ENCODE data around the gene NCKAP5.

NCKAP5 gene

DNA sequence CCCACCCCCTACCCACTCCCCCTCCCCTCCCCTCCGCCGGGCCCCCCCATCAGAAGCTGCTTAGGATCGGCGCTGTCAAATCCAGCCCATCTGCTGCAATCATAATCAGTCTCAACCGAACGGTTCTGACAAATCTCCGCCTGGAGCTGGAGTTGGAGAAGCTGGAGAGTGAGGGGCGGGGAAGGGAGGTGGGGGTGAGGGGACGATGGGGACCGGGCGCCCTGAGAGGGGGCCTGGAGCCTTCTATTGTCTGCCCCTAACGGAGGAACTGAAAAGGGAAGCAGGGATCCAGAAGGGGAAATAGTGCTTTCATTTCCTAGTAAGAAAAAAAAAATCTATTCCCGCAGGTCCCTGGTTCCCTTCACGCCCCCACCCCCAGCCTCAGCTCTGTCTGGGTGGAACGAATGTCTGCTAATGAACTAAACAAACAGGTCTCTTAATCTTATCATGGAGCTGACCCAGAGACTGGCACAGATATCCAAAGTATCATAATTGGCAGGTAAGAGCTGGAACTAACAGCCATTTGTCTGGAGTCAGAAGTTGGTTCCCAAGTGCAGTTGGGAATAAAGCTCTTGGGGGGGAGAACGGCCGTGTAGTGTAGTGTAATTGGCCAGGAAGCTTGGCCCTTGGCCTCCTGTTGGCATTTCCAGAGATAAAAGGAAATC lies 301.2 kb downstream of the NCKAP5 start:
- Mint-ChIP-seq H3K27me3 (peaks cover 6 to 22% of the 10 kb centered on the region in 2 donors), H3K4me1 (ENCODE audit: low read depth in 2 of 2) (no peaks in the 10 kb centered on the region), H3K9me3 (peaks cover 12 to 17% of the 10 kb centered on the region in 2 donors), H3K36me3 (ENCODE audit: insufficient read depth) (no peaks in the 10 kb centered on the region), H3K4me3 (no peak overlapping the region), H3K27ac (no peak overlapping the region)
- no peak for DNase-seq
- no peak for ATAC-seq (replicated peaks)

- DNase-seq (no peak), ATAC-seq (replicated peaks) (no peak)
- Mint-ChIP-seq H3K4me3 (no peak overlapping the region), H3K27ac (no peak overlapping the region), H3K36me3 (ENCODE audit: insufficient read depth) (no peaks in the 10 kb centered on the region), H3K9me3 (peaks cover 10 to 17% of the 10 kb centered on the region in 2 donors), H3K27me3 (peaks cover 6 to 22% of the 10 kb centered on the region in 2 donors), H3K4me1 (ENCODE audit: low read depth in 2 of 2) (no peaks in the 10 kb centered on the region)
Measured at GRCh38 chr2:133266041-133266925, 302.0 kb downstream of the NCKAP5 start.

- peaks cover 8 to 17% of the 10 kb centered on the region in 2 donors for H3K9me3 Mint-ChIP-seq
- DNase-seq (no peak), ATAC-seq (replicated peaks) (no peak)
- peaks cover 6 to 22% of the 10 kb centered on the region in 2 donors for H3K27me3 Mint-ChIP-seq
- H3K27ac Mint-ChIP-seq = no peak overlapping the region
- no peaks in the 10 kb centered on the region for H3K36me3 Mint-ChIP-seq (ENCODE audit: insufficient read depth)
- H3K4me3 Mint-ChIP-seq = no peak overlapping the region
- no peaks in the 10 kb centered on the region for H3K4me1 Mint-ChIP-seq (ENCODE audit: low read depth in 2 of 2)
Measured at GRCh38 chr2:133265432-133265949, 302.8 kb downstream of the NCKAP5 start.

DNA sequence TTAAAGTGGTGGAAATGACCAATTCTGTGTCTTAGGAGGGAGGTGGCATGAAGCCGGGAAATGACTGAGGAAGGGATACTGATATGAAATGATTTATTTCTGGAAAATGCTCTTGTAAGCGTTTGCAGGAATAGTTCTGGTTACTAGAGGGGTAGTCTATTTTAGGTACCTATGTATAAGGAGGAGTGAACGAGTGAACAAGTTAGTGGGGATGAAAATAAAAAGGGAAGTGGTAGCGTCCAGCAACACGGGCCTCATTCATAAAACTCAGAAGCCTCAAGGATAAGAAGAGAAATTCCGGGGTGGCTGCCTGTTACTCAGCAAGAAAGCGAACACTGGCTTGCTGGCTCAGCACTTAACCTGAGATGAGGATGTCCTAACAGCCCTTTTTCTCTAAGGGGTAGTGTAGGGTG lies 303.3 kb downstream of the NCKAP5 start:
- Mint-ChIP-seq H3K27me3 (peaks cover 6 to 22% of the 10 kb centered on the region in 2 donors), H3K9me3 (peaks cover 8 to 17% of the 10 kb centered on the region in 2 donors), H3K4me1 (ENCODE audit: low read depth in 2 of 2) (no peaks in the 10 kb centered on the region), H3K36me3 (ENCODE audit: insufficient read depth) (no peaks in the 10 kb centered on the region), H3K4me3 (no peak overlapping the region), H3K27ac (no peak overlapping the region)
- ATAC-seq (replicated peaks) (no peak), DNase-seq (no peak)

- no peak overlapping the region for H3K4me3 Mint-ChIP-seq
- peaks cover 6 to 22% of the 10 kb centered on the region in 2 donors for H3K27me3 Mint-ChIP-seq
- no peaks in the 10 kb centered on the region for H3K4me1 Mint-ChIP-seq (ENCODE audit: low read depth in 2 of 2)
- DNase-seq (no peak), ATAC-seq (replicated peaks) (no peak)
- H3K36me3 Mint-ChIP-seq (ENCODE audit: insufficient read depth) = no peaks in the 10 kb centered on the region
- no peak overlapping the region for H3K27ac Mint-ChIP-seq
- H3K9me3 Mint-ChIP-seq = peaks cover 7 to 18% of the 10 kb centered on the region in 2 donors
Measured at GRCh38 chr2:133262893-133263292, 305.4 kb downstream of the NCKAP5 start.

DNA sequence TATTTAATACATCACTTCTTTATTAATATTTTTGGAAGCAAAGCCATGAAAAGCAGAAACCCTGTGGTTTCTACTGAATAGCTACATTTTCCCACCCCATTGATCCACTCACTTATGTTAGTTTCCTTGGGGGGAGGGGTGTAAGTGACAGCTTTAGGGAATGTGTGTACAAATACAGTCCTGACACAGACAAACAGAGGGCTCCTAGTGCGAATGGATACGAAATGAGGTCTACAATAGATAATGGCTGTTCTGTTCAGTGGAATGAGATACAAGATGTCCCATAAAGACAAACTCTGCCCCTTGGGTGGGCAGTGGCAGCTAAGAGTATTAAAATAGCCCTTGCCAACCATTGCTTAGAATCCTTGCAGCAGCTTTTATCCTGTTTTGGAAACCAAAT lies 312.9 kb downstream of the NCKAP5 start:
- Mint-ChIP-seq H3K27me3 (no peaks in the 10 kb centered on the region), H3K27ac (no peak overlapping the region), H3K9me3 (peaks cover 7 to 9% of the 10 kb centered on the region in 2 donors), H3K36me3 (ENCODE audit: insufficient read depth) (no peaks in the 10 kb centered on the region), H3K4me3 (no peak overlapping the region), H3K4me1 (ENCODE audit: low read depth in 2 of 2) (no peaks in the 10 kb centered on the region)
- DNase-seq = no peak
- no peak for ATAC-seq (replicated peaks)

GRCh38 chr2:133253793-133254192 lies 314.5 kb downstream of the NCKAP5 start:
- Mint-ChIP-seq H3K9me3 (peaks cover under 1 to 8% of the 10 kb centered on the region in 2 donors), H3K4me3 (no peak overlapping the region), H3K4me1 (ENCODE audit: low read depth in 2 of 2) (no peaks in the 10 kb centered on the region), H3K36me3 (ENCODE audit: insufficient read depth) (no peaks in the 10 kb centered on the region), H3K27me3 (no peaks in the 10 kb centered on the region), H3K27ac (no peak overlapping the region)
- ATAC-seq (replicated peaks) (no peak), DNase-seq (no peak)

DNA sequence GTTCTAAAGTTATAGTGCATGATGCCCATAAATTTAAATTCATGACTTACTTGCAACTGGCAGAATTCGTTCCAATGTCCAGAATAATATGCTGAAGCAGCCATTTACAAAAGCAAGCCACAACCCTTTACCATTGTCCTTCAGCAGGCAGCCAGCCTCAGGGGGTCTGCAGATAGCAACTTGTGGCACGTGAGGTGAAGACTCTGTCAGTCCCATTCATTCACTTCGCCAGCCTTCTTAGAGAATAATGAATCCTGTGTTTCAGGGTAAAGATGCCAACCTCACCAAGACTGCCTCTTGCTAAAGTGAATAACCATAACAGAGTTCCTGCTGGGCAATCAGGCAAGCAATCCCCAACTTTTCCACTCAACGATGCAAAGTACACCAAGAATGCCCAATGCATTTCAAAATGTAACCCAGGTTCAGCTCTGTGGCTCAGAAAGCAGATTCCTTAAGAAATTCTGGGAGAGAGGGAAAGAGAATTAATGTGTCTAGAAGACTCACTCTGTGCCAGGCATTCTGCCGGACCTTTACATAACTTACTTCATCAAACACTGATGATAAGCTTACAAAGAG lies 315.4 kb downstream of the NCKAP5 start:
- no peak for ATAC-seq (replicated peaks)
- H3K36me3 Mint-ChIP-seq (ENCODE audit: insufficient read depth) = no peaks in the 10 kb centered on the region
- H3K9me3 Mint-ChIP-seq = peaks cover 0 to 8% of the 10 kb centered on the region in 2 donors
- no peaks in the 10 kb centered on the region for H3K27me3 Mint-ChIP-seq
- H3K4me3 Mint-ChIP-seq = no peak overlapping the region
- H3K4me1 Mint-ChIP-seq (ENCODE audit: low read depth in 2 of 2) = no peaks in the 10 kb centered on the region
- DNase-seq = no peak
- H3K27ac Mint-ChIP-seq = no peak overlapping the region

GRCh38 chr2:133249362-133249761 lies 318.9 kb downstream of the NCKAP5 start:
- Mint-ChIP-seq H3K36me3 (ENCODE audit: insufficient read depth) (no peaks in the 10 kb centered on the region), H3K4me3 (no peak overlapping the region), H3K27ac (no peak overlapping the region), H3K27me3 (no peaks in the 10 kb centered on the region), H3K4me1 (ENCODE audit: low read depth in 2 of 2) (no peaks in the 10 kb centered on the region), H3K9me3 (peaks cover 4 to 8% of the 10 kb centered on the region in 2 donors)
- DNase-seq (no peak), ATAC-seq (replicated peaks) (no peak)

- Mint-ChIP-seq H3K4me1 (ENCODE audit: low read depth in 2 of 2) (no peaks in the 10 kb centered on the region), H3K36me3 (ENCODE audit: insufficient read depth) (no peaks in the 10 kb centered on the region), H3K4me3 (no peak overlapping the region), H3K27me3 (no peaks in the 10 kb centered on the region), H3K27ac (no peak overlapping the region), H3K9me3 (peaks cover 4 to 8% of the 10 kb centered on the region in 2 donors)
- no peak for DNase-seq
- ATAC-seq (replicated peaks) = no peak
Measured at GRCh38 chr2:133248264-133248663, 320.0 kb downstream of the NCKAP5 start.

- DNase-seq (no peak), ATAC-seq (replicated peaks) (no peak)
- Mint-ChIP-seq H3K27ac (no peak overlapping the region), H3K9me3 (peaks cover 4 to 8% of the 10 kb centered on the region in 2 donors), H3K36me3 (ENCODE audit: insufficient read depth) (no peaks in the 10 kb centered on the region), H3K27me3 (no peaks in the 10 kb centered on the region), H3K4me1 (ENCODE audit: low read depth in 2 of 2) (no peaks in the 10 kb centered on the region), H3K4me3 (no peak overlapping the region)
Measured at GRCh38 chr2:133247631-133248030, 320.6 kb downstream of the NCKAP5 start.

- no peaks in the 10 kb centered on the region for H3K27me3 Mint-ChIP-seq
- peaks cover 3 to 8% of the 10 kb centered on the region in 2 donors for H3K9me3 Mint-ChIP-seq
- H3K4me1 Mint-ChIP-seq (ENCODE audit: low read depth in 2 of 2) = no peaks in the 10 kb centered on the region
- no peak overlapping the region for H3K27ac Mint-ChIP-seq
- H3K4me3 Mint-ChIP-seq = no peak overlapping the region
- DNase-seq (no peak), ATAC-seq (replicated peaks) (no peak)
- H3K36me3 Mint-ChIP-seq (ENCODE audit: insufficient read depth) = no peaks in the 10 kb centered on the region
Measured at GRCh38 chr2:133241224-133241571, 327.1 kb downstream of the NCKAP5 start.

DNA sequence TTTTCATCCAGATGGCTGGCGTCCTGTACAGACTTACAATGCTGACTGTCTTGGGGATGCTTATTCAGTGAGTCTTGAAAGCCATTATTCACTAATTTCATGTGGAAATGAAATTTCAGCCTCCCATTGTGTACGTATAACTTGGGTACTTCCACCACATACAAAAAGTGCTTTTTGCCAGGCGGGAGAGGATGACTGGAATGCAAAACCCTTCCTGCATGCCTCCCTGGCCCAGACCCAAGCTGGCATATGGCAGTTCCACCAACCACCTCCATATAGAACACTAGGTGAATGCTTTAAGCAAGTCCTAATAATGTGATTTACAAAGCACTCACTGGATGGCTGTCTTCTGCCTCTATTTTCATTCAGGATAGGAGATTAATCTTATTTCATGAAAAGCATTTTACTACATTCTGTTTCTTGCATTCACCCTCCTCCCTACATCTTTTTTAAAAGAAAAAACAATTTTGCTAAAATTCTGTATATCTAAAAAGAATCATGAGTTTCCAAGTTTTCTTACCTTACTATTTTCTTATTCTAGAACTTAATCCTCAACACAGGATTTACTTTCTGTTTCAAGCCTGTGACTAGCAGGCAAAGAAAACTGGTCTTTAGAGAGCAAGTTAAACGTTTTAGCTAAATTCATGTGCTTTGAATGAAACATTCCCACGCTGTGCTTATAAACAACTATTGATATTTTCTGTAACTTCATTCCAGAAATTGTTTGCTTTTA lies 327.6 kb downstream of the NCKAP5 start:
- no peaks in the 10 kb centered on the region for H3K27me3 Mint-ChIP-seq
- peaks cover 3% of the 10 kb centered on the region in 2 donors for H3K9me3 Mint-ChIP-seq
- ATAC-seq (replicated peaks) (no peak), DNase-seq (no peak)
- no peak overlapping the region for H3K4me3 Mint-ChIP-seq
- H3K4me1 Mint-ChIP-seq (ENCODE audit: low read depth in 2 of 2) = no peaks in the 10 kb centered on the region
- H3K36me3 Mint-ChIP-seq (ENCODE audit: insufficient read depth) = no peaks in the 10 kb centered on the region
- H3K27ac Mint-ChIP-seq = no peak overlapping the region
